ENCODE measurements around the gene P2RX4.

- TF ChIP-seq YY1 (IDR thresholded peaks at IDR 0.05; ENCODE audit: insufficient read depth, insufficient read length) (no peak), SUZ12 (IDR thresholded peaks at IDR 0.05; ENCODE audit: extremely low read depth, insufficient read depth, insufficient read length) (no peak), ZNF274 (IDR thresholded peaks at IDR 0.05; ENCODE audit: low read depth, low read length) (no peak)
Observed at GRCh38 chr12:121240062-121240420, 30.1 kb downstream of the P2RX4 start.
